Activated naive CD8-positive, alpha-beta T cell treated with anti-CD3 and anti-CD28 coated beads, Interleukin-2, amount 10 ng/mL, durations not matched to agents 7 days and 5 days (primary cell): ENCODE measurements around the gene TANGO6. TPM values are rescaled to one million over a fixed set of nuclear protein-coding genes. Genes with fewer than 3 reads are reported as not detected.
"Not testable (repeated sequence)": the region's sequence is repeated elsewhere in the genome, so short reads cannot be mapped to it uniquely, and the experiment has no call there.

Experiments
- ATAC-seq: fragments of 150-1000 bp; cut with Tn5 transposase; one replicate; pipeline ENCODE4 v1.10.0; 2021; ENCODE audit warnings: low read depth, moderate library complexity
- POLR2A ChIA-PET: fragments of 350-600 bp; sonication (Branson Sonifier 250); formaldehyde crosslinking; loops from one replicate; lab custom pipeline; 2021; ENCODE audit warnings: antibody characterized with exemption; lab: Charles Lee
- DNase-seq: peaks from one replicate; pipeline ENCODE4 v3.0.0; 2021
- H3K27ac Mint-ChIP-seq: one replicate; pipeline ENCODE4 v1.8.0; 2022; ENCODE audit warnings: mild to moderate bottlenecking, mixed read lengths
- H3K27me3 Mint-ChIP-seq: one replicate; pipeline ENCODE4 v1.8.0; 2022; ENCODE audit warnings: mild to moderate bottlenecking, moderate library complexity, mixed read lengths
- H3K36me3 Mint-ChIP-seq: one replicate; pipeline ENCODE4 v1.8.0; 2021; ENCODE audit warnings: mild to moderate bottlenecking, mixed read lengths
- H3K4me1 Mint-ChIP-seq: one replicate; pipeline ENCODE4 v1.8.0; 2021; ENCODE audit warnings: mixed read lengths
- H3K4me3 Mint-ChIP-seq: one replicate; pipeline ENCODE4 v1.8.0; 2022; ENCODE audit warnings: mild to moderate bottlenecking, moderate library complexity, mixed read lengths
- H3K9me3 Mint-ChIP-seq: one replicate; pipeline ENCODE4 v1.8.0; 2021; ENCODE audit warnings: mixed read lengths
- total RNA-seq, 2 experiments: library from RNA; stranded (reverse); gene quantifications; one replicate each; pipeline ENCODE4 v1.2.3, GENCODE V29; 2021

TANGO6 gene
- total RNA-seq, 2 experiments from 2014 or later = 29.2 to 29.7 TPM

DNA sequence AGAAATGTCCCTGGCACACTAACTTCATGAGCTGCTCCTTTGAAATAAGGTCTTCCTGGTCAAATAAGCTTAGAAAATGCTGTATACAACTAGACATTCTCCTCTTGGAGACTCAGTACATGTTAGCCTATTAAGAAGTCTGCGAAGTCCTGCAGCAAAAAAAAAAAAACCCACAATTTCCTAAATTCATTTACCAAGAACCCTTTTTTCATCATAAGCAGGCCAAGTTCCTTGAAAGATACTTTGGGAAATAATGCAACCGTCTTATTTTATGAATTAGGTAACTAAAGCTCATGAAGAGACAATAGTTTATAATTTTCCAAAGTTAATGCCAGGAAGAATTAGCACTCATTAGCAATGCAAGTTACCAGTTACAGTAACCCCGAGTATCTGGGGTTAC is 213.1 kb downstream of the TANGO6 start:
- no peaks in the 10 kb centered on the region for H3K27me3 Mint-ChIP-seq
- H3K36me3 Mint-ChIP-seq = peaks cover 1% of the 10 kb centered on the region
- H3K27ac Mint-ChIP-seq = no peak overlapping the region
- H3K4me1 Mint-ChIP-seq = peaks cover 2% of the 10 kb centered on the region
- H3K4me3 Mint-ChIP-seq = no peak overlapping the region
- POLR2A ChIA-PET = no interaction called here
- no peak for ATAC-seq
- DNase-seq = no peak
- H3K9me3 Mint-ChIP-seq = no peaks in the 10 kb centered on the region

DNA sequence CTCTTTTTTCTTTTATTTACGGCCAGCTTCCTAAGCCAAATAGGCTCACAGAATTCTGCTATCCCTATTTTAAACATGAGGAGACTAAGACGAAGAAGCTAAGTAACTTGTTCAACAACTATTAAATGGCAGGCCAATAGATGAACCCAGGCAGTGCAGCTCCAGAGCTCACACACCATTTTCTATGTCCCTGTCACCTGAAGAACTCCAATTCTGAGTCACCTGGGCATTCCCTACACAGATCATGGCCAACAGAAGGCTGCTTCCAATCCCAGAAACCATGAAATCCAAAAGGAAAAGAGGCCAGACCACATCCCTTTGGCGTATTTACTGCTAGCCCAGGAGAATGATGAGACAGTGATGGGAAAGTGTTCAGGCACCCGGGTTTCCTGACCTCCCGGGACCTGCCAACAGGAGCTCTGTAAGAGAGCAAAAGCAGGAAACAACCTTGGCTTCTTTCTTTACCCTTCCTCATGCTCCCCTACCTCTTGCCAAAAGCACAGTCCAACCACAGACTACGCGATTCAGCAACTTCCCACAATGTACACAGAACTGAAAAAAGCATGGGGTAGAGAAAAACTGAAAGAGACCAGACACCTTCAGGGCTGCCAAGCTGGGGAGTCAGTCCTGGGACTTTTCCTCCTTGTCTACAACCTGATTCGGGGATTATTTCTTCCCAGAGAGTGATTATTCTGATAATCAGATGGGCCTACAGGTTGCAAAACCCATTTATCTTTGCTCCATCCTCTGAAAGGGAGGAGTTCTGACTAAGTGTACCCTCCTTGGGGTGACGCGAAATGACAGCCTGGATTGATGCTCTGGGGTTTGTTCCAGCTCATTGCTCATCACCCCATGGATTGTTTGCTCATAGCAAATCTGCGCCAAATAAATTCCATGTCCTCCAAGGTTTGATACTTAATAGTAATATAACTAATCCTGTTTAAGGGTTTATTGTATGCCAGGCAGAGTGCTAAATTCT is 214.4 kb downstream of the TANGO6 start:
- Mint-ChIP-seq H3K27ac (no peak overlapping the region), H3K27me3 (no peaks in the 10 kb centered on the region), H3K36me3 (peaks cover 1% of the 10 kb centered on the region), H3K4me1 (peaks cover 2% of the 10 kb centered on the region), H3K9me3 (no peaks in the 10 kb centered on the region), H3K4me3 (no peak overlapping the region)
- ATAC-seq (no peak), DNase-seq (no peak)
- POLR2A ChIA-PET = no interaction called here

DNA sequence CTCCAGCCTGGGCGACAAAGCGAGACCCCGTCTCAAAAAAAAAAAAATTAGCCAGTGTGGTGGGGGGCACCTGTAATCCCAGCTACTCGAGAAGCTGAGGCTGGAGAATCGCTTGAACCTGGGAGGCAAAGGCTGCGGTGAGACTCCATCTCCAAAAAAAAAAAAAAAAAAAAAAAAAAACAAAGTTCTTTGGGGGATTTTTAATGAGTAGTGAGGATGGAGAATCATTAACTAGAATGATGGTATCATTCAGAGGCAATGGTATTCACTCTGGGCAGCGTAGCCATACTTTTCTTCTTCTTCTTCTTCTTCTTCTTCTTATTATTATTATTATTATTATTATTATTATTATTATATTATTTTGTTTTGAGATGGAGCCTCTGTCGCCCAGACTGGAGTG is 220.2 kb downstream of the TANGO6 start:
- H3K27me3 Mint-ChIP-seq, H3K4me3 Mint-ChIP-seq, H3K4me1 Mint-ChIP-seq, H3K36me3 Mint-ChIP-seq, POLR2A ChIA-PET, H3K9me3 Mint-ChIP-seq, H3K27ac Mint-ChIP-seq, ATAC-seq, DNase-seq: not testable (repeated sequence)

DNA sequence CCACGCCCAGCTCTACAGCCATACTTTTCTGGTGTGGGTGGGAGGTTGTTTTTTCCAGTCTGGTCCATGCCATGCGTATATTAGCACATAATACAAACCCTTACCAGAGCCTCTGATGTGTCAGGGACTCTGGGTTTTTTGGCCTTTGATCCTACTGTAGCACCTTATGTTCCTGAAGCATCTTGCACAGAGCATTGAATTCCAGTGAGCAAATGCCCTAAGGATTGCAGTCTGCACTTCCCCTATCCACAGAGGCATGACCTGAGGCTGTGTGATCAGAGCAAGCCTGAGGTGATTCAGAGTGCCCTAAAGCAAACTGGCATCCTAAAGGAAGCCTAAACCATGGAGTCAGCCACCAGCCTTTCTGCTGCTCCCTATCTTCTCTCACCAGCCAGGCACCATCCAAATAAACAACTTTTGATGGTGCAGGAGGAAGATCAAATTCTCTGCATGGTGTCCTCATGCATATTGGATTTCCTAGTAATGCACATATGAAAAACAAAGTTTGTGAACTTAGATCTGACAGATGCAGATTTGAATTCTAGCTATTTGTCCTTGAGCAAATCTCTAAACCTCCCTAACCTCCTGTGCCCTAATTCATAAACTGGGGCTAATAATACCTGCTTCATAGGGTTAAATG is 220.9 kb downstream of the TANGO6 start:
- DNase-seq (no peak), ATAC-seq (no peak)
- Mint-ChIP-seq H3K27ac (no peak overlapping the region), H3K4me3 (no peak overlapping the region), H3K4me1 (no peaks in the 10 kb centered on the region), H3K36me3 (no peaks in the 10 kb centered on the region), H3K27me3 (no peaks in the 10 kb centered on the region), H3K9me3 (no peaks in the 10 kb centered on the region)
- POLR2A ChIA-PET = no interaction called here

DNA sequence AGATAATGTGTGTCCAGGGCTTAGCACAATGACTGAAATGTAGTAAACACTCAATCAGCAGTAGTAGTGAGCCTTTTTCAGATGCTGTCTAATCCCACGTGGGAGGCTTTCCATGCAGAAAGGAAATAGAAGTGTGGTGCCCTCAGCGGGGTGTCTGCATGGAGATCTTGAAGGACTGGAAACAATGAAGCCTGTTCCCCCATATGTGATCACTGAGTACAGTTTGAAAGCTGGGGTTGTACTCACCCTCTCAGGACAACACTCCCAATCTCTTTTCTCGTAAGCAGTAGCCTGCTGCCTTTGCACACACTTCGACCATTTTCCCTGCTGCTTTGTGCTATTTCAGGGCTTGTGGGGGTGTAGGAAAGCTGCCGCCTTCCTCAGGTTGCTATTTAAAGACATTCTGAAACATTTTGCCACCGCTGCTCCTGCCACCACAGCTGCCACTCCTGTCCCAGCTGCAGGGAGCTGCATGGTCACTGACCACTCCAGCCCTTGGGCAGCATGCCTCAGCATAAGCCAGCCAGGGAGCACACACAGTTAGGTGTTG is 221.5 kb downstream of the TANGO6 start:
- no peaks in the 10 kb centered on the region for H3K9me3 Mint-ChIP-seq
- no peaks in the 10 kb centered on the region for H3K27me3 Mint-ChIP-seq
- no peak overlapping the region for H3K27ac Mint-ChIP-seq
- H3K4me1 Mint-ChIP-seq = no peaks in the 10 kb centered on the region
- POLR2A ChIA-PET = no interaction called here
- no peak overlapping the region for H3K4me3 Mint-ChIP-seq
- no peak for ATAC-seq
- no peak for DNase-seq
- H3K36me3 Mint-ChIP-seq = no peaks in the 10 kb centered on the region

DNA sequence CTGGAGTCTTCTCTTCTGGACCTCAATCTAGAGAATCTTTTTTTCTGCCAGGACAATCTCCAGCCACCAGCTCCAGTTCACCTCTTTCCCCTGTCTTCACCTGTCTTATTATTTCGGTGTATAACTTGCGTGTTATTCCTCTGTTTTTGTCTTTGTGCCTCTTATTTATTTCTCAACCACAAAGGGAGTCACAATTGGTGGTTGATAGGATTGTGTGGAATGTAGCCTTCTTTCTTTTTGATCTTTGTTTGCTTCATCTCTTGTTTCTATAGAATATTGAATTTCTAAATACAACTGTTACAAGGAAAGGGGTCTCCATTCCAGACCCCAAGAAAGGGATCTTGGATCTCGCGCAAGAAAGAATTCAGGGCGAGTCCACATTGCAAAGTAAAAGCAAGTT is 226.2 kb downstream of the TANGO6 start:
- H3K27me3 Mint-ChIP-seq = no peaks in the 10 kb centered on the region
- ATAC-seq (no peak), DNase-seq (no peak)
- no peaks in the 10 kb centered on the region for H3K36me3 Mint-ChIP-seq
- no peak overlapping the region for H3K27ac Mint-ChIP-seq
- H3K9me3 Mint-ChIP-seq = no peaks in the 10 kb centered on the region
- no peak overlapping the region for H3K4me3 Mint-ChIP-seq
- H3K4me1 Mint-ChIP-seq = no peaks in the 10 kb centered on the region
- POLR2A ChIA-PET = no interaction called here

DNA sequence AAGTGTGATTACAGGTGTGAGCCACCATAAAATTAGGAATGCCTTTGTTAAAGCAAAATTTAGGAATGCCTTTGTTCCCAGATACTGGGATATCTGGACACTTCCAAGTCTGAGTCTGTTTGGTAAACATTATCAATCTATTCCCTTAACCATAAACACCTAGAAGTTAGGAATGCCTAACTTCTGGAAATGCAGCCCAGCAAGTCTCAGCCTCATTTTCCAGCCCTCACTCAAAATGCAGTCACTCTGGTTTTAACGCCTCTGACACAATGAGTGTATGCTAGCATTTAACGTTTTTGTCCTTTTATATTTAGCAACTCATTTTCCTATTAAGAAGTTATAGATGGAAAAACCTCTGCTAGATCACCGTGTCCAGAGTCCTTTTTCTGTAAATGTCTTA is 227.7 kb downstream of the TANGO6 start:
- no peaks in the 10 kb centered on the region for H3K36me3 Mint-ChIP-seq
- no peaks in the 10 kb centered on the region for H3K27me3 Mint-ChIP-seq
- DNase-seq (no peak), ATAC-seq (no peak)
- H3K9me3 Mint-ChIP-seq = no peaks in the 10 kb centered on the region
- H3K4me1 Mint-ChIP-seq = no peaks in the 10 kb centered on the region
- POLR2A ChIA-PET = no interaction called here
- no peak overlapping the region for H3K27ac Mint-ChIP-seq
- no peak overlapping the region for H3K4me3 Mint-ChIP-seq

DNA sequence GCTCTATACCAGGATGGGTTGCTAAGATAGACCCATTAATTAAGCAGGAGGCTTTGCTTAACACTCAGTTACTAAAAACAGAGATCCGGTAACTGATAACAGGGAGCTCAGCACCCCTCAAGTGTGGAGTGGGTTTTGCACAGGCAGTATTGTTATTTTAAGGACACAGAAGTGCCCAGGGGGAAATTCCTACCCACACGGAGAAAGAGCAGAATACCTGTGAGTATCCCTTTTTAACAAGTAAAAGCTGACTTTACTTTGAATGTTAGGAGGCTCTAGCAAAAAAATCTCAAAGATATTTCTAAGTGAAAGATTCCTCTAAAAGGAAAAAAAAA is 229.3 kb downstream of the TANGO6 start:
- Mint-ChIP-seq H3K4me3 (no peak overlapping the region), H3K27me3 (no peaks in the 10 kb centered on the region), H3K9me3 (no peaks in the 10 kb centered on the region), H3K27ac (no peak overlapping the region), H3K36me3 (no peaks in the 10 kb centered on the region), H3K4me1 (no peaks in the 10 kb centered on the region)
- POLR2A ChIA-PET = no interaction called here
- ATAC-seq = no peak
- no peak for DNase-seq

DNA sequence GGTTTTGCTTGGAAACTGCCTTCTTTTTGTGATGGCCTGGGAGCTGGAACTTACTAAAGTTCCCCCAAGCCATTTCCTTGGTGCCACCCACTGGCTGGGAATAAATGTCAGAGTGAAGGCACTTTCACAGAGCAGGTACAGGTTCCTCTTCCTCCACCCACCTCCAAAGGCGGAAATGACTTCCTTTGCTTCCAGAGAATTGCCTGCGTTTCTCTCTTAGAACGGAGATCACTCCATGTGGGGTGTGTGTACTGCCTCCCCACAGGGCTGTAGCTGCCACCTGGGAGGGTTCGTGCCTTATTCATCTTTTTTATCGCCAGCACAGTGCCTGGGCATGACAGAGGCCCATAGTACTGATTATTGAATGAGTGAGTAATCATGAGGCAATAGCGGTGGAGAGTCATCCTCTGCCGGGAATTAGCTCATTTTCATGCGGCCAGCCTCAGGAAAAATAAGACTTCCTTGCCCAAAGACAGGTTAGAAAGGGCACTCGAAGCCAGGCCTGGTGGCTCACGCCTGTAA is 229.9 kb downstream of the TANGO6 start:
- DNase-seq (no peak), ATAC-seq (no peak)
- POLR2A ChIA-PET = interaction anchor here (0.6 kb wide), 1 partner anchor 74 kb away, joined by 3 read pairs; no protein-coding TSS in a partner anchor
- no peaks in the 10 kb centered on the region for H3K36me3 Mint-ChIP-seq
- no peaks in the 10 kb centered on the region for H3K4me1 Mint-ChIP-seq
- H3K27me3 Mint-ChIP-seq = no peaks in the 10 kb centered on the region
- no peak overlapping the region for H3K4me3 Mint-ChIP-seq
- no peak overlapping the region for H3K27ac Mint-ChIP-seq
- no peaks in the 10 kb centered on the region for H3K9me3 Mint-ChIP-seq

DNA sequence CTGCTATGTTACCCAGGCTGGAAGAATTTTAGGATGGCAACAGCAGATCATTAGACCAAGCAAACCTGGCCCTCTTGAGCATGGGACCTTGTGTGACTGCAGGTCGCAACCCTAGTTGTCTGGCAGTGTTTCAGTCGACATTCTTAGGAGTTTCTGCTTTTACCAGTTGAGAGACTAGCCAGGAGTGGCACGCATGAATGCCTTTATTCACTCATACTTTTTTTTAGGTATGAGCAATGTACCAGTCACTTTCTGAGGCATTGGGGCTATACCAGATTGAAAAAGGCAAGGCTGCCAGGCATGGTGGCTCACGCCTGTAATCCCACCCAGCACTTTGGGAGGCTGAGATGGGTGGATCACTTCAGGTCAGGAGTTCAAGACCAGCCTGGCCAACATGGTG is 233.9 kb downstream of the TANGO6 start:
- H3K9me3 Mint-ChIP-seq = no peaks in the 10 kb centered on the region
- no peak overlapping the region for H3K27ac Mint-ChIP-seq
- DNase-seq (no peak), ATAC-seq (no peak)
- no peak overlapping the region for H3K4me3 Mint-ChIP-seq
- H3K4me1 Mint-ChIP-seq = no peaks in the 10 kb centered on the region
- no peaks in the 10 kb centered on the region for H3K36me3 Mint-ChIP-seq
- POLR2A ChIA-PET = no interaction called here
- no peaks in the 10 kb centered on the region for H3K27me3 Mint-ChIP-seq

DNA sequence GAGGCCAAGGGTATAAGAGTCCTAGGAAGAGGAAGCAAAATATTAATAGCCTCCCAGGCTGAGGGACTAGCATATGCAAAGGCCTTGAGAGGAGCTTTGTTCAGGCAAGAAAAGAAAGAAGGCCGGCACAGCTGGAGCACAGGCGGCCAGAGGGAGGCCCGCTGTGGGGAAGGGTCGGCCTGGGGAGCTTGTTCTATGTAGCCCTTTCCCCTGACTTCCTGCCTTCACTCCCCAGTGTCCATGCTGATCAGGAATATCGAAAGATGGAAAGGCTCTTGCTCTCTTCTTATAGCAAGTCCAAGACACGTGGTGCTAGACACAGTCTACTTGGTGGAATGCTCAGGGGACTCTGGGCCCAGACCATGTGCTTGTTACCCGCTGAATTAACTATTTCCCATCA is 234.7 kb downstream of the TANGO6 start:
- no peak overlapping the region for H3K4me3 Mint-ChIP-seq
- ATAC-seq (no peak), DNase-seq (no peak)
- H3K9me3 Mint-ChIP-seq = no peaks in the 10 kb centered on the region
- H3K27ac Mint-ChIP-seq = no peak overlapping the region
- POLR2A ChIA-PET = no interaction called here
- H3K27me3 Mint-ChIP-seq = no peaks in the 10 kb centered on the region
- H3K4me1 Mint-ChIP-seq = no peaks in the 10 kb centered on the region
- no peaks in the 10 kb centered on the region for H3K36me3 Mint-ChIP-seq

DNA sequence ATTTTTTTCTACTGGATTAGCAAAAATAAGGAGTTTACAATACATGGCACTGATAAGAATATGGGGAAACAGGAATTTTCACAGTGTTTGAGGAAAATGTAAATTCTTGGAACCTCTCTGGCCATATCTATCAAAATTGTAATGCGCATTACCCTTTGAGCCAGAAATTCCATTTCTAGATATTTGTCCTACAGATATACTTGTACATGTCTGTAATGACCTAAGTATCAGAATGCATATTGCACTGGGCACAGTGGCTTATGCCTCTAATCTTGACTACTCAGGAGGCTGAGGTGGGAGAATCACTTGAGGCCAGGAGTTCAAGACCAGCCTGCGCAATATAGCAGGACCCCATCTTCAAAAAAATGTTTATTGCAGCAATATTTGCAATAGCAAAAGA is 236.4 kb downstream of the TANGO6 start:
- Mint-ChIP-seq H3K27ac (no peak overlapping the region), H3K9me3 (no peaks in the 10 kb centered on the region), H3K36me3 (no peaks in the 10 kb centered on the region), H3K27me3 (no peaks in the 10 kb centered on the region), H3K4me1 (no peaks in the 10 kb centered on the region), H3K4me3 (no peak overlapping the region)
- no peak for ATAC-seq
- POLR2A ChIA-PET = no interaction called here
- DNase-seq = no peak

DNA sequence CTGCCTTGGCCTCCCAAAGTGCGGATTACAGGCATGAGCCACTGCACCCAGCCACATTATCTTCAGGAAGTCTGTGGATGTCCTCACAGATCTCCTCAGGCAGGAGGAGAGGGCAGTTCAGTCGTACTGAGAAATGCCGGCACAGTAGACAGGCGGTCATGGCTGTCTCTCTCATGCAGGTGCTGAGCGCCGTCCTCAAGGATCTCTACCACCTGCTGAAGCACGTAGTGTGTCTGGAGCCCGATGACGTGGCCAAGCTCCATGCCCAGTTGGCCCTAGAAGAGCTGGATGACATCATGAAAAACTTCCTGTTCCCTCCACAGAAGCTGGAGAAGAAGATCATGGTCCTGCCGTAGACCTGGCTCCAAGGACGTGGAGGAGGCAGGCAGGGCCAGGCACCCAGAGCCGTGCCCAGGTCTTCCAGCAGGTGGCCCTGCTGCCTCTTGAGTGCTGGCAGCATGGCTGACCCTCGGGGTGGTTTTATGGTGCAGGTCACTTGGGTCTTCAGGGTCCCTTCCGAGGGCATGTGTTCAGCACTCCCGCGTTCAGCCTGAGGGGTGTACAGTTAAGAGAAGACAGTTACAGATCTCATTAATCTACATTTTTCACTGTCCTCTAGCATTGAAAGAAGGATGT is 240.1 kb downstream of the TANGO6 start:
- no peaks in the 10 kb centered on the region for H3K9me3 Mint-ChIP-seq
- no peak overlapping the region for H3K27ac Mint-ChIP-seq
- no peak for DNase-seq
- no peak overlapping the region for H3K4me3 Mint-ChIP-seq
- H3K4me1 Mint-ChIP-seq = peaks cover 9% of the 10 kb centered on the region
- H3K36me3 Mint-ChIP-seq = peaks cover 3% of the 10 kb centered on the region
- no peak for ATAC-seq
- no peaks in the 10 kb centered on the region for H3K27me3 Mint-ChIP-seq
- POLR2A ChIA-PET = no interaction called here
